ENCODE results near the gene DNAJC5G.

The DNAJC5G gene, protein sequence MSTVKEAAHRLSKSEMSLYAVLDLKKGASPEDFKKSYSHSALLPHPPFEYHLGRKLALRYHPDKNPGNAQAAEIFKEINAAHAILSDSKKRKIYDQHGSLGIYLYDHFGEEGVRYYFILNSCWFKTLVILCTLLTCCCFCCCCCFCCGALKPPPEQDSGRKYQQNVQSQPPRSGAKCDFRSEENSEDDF

DNA sequence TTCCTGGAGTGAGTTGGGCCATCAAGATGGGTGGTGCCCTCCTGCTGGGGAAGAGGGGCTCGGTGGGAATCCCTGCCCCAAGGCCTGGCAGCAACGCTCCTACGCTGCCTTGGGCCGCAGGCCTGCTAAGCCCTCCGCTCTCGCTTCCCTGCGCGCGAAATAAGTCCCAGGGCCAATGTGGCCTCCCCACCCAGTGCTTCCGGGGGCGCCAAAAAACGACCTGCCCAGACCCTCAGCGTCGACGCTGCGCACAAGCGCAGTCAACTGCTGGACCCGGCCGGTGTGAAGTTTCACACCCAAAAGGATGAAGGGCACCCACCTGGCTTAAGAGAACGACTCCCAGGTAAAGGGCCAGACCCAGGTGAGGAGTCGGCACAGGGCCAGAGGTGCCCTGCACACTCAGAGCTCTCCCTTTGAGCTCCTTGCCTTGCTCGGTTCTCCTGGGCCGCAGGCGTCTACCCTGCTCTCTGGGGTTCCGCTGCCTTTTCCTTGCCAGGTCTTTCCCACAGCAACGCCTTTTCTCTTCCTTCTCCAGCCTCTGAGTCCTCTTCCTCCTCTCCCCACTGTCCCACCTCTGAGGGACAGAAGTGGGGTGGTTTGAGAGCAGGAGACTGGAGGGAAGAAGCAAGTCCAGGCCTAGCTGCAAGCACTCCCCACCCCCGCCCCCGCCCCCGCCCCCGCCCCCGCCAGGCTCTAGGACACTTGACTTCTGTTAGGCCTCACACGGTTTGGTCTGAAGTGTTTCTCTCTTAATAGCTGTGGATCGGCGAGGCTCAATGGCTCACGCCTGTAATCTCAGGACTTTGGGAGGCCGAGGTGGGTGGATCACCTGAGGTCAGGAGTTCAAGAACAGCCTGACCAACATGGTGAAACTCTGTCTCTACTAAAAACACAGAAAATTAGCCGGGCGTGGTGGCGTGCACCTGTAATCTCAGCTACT lies at the start of gene DNAJC5G:
Gene DNAJC5G, plus strand, starts transcription at position 223 of the 940 bp plus-strand sequence. CDS start 1,296 bp downstream, outside the sequence.
- no peak for DNase-seq

DNA sequence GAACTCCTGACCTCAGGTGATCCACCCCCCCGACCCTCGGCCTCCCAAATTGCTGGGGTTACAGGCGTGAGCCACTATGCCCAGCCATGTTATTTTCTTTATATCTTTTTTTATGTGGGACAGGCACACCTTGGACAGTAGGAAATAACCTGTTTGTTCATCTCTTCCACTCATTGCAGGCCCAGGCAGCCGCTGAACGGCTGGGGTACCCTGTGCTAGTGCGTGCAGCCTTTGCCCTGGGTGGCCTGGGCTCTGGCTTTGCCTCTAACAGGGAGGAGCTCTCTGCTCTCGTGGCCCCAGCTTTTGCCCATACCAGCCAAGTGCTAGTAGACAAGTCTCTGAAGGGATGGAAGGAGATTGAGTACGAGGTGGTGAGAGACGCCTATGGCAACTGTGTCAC lies 49.7 kb upstream of the DNAJC5G start:
- DNase-seq = no peak

DNA sequence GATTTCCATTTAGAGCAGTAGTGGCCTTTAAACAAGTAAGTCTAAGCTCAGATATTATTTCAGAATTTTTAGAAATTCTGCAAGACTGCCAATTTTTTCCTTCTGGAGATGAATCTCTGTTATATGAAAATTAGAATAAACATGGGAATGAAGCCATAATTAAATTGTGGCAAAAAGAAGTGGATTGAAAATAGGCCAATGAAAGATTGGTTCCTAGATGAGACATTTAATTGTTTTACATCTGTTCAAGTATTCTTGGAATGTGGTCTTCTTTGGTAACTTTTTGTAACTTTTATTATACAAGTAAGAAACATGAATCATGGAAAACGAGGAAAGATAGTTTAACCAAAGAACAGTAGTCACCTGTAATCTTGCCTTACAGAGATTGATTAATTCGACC lies 47.7 kb upstream of the DNAJC5G start:
- DNase-seq = no peak

DNA sequence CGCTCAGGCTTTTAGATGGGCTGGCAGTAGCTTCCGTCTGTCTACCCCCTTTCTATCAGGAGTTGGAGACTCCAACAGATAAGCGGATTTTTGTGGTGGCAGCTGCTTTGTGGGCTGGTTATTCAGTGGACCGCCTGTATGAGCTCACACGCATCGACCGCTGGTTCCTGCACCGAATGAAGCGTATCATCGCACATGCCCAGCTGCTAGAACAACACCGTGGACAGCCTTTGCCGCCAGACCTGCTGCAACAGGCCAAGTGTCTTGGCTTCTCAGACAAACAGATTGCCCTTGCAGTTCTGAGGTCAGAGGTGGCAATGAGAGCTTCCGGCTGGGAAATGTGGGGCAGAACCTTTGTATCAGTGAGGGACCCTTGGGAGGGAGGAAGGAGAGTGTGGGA lies 43.3 kb upstream of the DNAJC5G start:
- no peak for DNase-seq

DNA sequence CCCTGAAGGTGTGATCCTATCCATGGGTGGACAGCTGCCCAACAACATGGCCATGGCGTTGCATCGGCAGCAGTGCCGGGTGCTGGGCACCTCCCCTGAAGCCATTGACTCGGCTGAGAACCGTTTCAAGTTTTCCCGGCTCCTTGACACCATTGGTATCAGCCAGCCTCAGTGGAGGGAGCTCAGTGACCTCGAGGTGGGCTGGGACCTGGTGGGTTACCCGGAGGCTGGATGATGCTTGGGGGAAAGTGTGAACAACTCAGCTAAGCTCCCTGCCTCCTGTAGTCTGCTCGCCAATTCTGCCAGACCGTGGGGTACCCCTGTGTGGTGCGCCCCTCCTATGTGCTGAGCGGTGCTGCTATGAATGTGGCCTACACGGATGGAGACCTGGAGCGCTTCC lies 41.9 kb upstream of the DNAJC5G start:
- DNase-seq = no peak

DNA sequence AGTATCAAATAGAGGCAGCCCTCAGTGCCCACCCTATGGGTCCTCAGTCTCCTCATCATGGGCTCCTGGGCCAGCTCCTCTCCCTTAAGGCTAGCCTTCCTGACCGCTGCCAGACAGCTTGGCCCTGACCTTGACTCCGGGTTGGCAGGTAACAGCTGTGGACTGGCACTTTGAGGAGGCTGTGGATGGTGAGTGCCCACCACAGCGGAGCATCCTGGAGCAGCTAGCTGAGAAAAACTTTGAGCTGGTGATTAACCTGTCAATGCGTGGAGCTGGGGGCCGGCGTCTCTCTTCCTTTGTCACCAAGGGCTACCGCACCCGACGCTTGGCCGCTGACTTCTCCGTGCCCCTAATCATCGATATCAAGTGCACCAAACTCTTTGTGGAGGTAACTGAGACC lies 39.1 kb upstream of the DNAJC5G start:
- no peak for DNase-seq

DNA sequence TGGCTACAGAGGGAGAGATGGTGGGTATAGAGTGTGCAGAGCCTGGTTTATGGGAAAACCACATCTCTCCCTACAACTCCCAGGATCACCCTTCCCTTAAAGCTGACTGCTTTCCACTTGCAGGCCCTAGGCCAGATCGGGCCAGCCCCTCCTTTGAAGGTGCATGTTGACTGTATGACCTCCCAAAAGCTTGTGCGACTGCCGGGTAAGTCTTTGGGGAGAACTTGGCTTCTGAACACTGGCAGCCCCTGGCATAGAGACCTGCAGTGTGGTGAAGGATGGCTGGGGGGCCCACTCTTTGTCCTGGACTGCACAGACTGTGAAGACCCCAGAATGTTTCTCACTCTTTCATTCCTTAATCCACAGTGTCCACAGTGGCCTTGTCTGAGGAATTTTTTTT lies 38.6 kb upstream of the DNAJC5G start:
- no peak for DNase-seq

DNA sequence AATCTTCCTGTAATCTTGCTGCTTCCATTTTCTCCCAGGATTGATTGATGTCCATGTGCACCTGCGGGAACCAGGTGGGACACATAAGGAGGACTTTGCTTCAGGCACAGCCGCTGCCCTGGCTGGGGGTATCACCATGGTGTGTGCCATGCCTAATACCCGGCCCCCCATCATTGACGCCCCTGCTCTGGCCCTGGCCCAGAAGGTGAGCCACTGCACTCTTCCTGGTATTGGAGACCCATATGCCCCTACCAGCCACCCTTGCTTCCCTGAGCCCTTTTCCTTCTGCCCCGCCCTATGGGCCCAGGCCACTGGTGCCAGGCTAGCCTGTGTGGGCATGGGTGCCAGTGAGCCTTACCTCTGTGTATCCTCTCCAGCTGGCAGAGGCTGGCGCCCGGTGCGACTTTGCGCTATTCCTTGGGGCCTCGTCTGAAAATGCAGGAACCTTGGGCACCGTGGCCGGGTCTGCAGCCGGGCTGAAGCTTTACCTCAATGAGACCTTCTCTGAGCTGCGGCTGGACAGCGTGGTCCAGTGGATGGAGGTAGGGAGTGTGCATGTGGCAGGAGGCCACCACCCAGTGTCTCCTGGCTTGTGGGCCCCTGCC lies 37.8 kb upstream of the DNAJC5G start:
- no peak for DNase-seq

DNA sequence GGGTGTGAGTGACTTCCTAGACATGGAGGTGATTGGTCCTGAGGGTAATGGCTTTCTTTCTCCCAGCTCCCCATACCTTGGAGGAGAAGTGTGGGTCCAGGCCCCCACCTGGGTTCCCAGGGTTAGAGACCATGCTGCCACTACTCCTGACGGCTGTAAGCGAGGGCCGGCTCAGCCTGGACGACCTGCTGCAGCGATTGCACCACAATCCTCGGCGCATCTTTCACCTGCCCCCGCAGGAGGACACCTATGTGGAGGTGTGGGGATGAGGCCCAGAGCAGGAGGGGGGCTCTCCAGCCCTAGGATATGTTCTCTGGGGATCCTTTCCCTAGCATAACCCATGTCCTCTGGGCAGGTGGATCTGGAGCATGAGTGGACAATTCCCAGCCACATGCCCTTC lies 36.3 kb upstream of the DNAJC5G start:
- DNase-seq = no peak

DNA sequence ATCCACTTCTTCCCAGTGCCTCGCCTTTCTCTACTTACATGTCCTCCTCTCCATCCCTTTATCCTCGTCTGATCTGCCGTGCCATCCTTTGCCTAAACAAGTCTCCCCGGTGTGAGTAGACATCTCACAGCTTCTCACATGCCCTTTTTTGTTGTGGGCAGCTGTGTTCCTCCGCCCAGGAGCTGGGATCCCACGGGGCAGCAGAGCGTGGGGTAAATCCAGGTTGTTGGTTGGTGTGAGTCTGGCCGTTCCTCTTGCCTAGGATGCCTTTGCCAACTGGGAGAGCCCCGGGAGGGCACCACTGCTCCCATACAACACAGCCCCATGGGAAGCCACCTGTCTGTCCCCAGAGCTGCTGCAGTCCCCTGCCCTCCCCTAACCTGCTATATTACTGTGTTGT lies 34.8 kb upstream of the DNAJC5G start:
- DNase-seq = no peak

DNA sequence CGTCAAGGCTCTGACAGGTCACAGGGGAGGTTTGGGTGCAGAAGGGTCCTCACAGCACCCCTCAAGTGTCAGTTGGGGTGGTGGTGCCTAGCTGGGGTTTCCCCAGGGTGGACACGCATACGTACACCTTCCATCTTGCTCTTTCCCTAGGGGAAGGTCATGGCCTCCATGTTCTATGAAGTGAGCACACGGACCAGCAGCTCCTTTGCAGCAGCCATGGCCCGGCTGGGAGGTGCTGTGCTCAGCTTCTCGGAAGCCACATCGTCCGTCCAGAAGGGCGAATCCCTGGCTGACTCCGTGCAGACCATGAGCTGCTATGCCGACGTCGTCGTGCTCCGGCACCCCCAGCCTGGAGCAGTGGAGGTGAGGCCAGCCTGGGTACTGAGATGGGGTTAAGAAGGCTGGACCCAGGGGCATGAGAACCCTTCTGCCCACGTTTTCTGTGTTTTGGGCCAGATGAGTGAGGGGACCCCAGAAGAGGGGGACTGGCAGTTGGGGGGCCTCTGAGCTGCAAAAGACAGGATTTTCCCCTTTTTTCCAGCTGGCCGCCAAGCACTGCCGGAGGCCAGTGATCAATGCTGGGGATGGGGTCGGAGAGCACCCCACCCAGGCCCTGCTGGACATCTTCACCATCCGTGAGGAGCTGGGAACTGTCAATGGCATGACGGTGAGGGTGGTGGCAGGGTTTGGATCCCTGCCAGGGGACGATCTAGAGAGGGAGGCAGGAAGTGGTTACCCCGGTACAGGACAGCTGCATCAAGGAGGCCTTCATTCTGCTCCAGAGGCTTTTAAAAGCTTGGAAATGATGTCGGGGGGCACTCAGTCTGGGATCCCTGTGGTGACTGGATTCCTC lies 33.2 kb upstream of the DNAJC5G start:
- DNase-seq = peak; percentile 56

DNA sequence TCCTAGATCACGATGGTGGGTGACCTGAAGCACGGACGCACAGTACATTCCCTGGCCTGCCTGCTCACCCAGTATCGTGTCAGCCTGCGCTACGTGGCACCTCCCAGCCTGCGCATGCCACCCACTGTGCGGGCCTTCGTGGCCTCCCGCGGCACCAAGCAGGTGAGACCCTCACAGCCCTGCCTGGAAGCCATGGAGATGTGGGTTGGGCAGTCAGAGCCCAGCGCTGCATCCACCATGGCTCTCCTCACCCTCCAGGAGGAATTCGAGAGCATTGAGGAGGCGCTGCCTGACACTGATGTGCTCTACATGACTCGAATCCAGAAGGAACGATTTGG lies 32.6 kb upstream of the DNAJC5G start:
- DNase-seq = no peak

DNA sequence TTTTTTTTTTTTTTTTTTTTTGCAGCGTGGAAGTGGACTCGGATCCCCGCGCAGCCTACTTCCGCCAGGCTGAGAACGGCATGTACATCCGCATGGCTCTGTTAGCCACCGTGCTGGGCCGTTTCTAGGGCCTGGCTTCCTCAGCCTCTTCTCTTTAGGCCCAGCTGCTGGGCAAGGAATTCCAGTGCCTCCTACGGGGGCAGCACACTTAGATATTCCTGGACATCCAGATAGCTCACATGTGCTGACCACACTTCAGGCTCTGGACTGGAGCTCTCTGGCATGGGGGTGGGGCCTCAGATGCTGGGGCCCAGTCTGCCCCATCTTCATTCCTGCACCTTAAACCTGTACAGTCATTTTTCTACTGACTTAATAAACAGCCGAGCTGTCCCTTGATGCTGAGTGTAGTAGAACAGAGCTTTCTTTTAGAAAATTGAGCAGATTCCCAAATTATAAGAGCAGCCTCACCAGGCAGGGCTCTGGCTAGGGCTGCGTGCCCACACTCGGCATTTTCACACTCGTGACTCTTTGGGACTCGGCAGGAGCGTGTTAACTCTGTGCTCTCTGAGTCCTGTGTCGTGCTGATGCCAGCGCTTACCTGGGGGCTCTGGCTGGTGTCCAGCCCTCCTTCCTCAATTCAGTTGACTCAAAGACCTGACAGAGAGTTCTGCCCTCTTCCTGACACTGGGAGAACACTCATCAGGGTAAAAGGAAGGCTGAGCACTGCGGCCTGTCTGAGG lies 31.7 kb upstream of the DNAJC5G start:
- no peak for DNase-seq

DNA sequence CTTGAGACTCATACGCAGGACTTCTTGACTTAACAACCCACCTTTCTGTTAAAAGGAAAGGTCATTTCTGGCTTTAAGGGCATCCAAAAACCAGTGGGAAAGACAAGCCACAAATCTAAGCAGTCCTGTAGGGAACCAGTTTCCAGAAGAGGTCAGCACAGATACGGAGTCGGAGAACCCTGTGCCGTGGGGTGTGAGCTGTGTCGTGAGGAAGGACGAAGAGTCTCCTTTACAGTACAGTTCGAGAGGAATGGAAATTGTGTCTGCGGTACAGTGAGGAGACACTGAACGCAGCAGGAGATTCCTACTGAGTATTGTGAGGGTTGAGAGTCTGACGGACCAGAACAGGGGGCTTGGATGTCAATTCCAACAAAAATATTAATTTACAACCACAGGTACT lies 30.1 kb upstream of the DNAJC5G start:
- DNase-seq = no peak

DNA sequence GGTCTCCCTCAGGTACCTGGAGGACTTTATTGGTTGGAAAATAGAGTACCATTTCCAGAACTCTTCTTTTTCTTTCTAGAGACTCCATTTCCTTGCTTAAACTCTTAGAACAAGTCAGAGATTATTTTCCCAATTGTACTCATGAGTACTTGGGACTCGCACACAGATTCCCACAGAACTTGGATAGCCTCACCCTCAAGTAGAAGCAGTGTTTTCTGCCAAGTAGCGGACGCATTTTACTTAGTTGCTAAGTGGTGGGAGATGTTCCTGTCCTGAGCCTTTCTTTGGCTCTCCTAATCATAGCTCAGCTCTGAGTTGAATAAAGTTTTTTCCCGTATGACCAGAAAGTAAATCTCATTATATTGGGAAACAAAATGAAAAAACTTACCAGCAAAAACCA lies 29.6 kb upstream of the DNAJC5G start:
- DNase-seq = no peak

DNA sequence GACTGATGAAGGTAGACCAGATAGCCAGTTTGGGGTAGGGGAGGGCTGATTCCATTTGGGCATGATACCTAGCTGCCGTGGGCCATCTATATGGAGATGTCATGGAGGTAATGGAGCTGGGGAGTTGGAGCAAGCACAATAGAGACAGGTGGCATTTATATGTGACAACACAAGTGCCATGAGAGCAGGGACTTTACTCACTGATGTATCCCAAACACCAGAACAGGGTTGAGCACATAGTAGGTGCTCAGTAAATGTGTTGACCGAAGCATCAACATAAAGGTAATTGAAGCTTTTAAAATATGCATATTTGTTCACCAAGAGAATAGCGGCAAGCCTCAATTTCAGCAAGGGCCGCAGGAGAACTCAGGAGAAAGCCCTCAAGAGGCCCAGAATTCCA lies 27.3 kb upstream of the DNAJC5G start:
- DNase-seq = no peak

DNA sequence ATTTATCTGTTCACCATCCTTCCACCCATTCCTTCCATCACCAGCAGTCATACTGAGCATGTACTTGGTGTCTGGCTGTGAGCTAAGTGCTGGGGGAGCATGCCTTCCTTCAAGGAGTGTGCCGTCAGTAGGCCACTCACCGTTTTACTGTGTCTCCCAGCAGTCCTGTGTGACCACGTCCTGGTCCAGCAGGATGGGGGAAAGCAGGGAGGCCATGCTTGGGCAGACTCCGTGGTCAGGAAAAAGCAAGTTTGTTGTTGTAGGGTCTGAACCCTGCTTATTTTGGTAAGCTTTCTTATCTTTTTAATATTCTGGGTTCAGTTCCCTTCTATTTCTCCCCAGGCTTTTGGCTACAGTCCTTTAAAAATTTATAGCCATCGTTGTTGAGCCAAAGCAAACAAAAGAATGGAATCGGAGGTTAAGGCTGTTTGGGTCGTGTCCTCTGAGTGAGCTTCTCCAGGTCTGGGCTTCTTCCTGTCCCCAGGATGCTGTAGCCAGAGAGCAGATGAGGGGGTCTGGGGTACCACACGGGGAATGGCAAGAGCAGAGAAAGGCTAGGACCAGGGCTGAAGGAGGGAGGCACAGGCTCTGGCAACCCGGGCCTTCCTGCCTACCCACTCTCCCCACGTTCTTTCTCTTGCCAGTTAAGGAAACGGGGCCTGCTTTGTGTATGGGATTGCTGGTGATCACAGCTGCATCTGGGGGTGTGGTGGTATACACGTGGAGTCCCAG lies 25.9 kb upstream of the DNAJC5G start:
- DNase-seq = no peak

DNA sequence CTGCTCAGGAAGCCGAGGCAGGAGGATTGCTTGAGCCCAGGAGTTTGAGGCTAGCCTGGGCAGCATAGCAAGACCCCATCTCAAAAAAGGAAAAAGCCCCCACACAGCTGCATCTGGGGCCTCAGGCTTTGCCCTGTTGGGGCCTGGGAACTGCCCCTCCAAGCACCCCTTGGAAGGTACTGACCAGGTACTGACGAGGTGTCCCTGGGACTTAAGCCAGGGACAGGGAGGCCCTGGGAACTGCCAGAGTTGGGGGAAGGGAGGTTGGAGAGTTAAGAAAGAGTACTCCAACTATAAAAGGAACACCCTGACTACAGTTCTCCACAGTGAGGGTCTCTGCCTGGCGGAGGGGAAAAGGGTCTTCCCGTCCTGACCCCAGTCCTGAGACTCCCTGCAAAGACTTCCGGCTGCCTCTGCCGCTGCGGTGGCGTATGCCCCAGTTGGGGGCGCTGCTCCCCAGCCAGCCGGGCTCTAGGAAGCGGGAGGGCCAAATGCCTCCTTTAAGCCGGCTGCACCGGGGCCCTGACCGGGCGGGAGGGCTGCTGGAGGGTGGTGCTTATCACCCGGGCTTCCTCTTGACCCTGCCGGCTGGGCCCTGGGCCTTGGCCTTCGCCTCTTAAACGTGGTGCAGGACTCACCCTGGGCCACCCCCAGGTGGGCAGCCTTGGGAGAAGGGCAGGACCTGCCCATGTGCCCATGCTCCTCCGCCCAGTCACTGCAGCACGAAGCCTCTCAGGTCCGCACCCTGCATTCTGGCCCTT lies 25.2 kb upstream of the DNAJC5G start:
- peak; percentile 84 for DNase-seq

DNA sequence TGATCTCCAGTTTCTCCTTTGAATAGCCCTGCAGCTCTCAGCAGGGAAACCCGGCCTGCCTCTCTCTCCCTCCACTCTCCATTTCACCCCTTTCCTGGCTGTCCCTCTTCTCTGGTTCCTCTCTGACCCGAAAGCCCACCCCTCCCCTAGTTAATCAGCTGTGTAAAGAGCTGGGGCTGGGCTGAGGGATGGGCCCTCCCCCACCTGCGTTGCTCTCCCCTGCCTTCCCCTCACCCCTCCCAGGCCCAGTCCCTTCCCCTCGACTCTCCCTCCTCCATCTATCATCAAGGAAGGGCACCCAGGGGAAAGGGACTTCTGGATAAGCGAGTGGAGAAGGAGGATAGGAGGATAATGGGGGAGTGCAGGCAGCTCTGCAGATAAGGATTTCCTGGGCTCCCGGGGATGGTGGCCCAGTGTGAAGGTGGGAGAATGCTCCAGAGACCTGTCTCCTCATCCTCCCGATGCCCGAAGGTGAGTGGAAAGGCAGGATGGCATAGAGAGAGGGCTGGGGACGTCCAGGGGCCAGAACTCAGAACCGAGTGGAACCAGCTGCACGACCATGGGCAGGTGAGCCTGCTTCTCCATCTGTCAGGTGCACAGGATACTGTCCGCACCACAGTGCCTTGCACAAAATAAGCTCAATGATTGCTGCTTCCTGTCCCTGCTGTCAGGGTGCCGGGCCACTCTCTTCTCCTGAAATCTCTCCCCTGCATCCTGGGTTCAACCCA lies 24.4 kb upstream of the DNAJC5G start:
- no peak for DNase-seq

DNA sequence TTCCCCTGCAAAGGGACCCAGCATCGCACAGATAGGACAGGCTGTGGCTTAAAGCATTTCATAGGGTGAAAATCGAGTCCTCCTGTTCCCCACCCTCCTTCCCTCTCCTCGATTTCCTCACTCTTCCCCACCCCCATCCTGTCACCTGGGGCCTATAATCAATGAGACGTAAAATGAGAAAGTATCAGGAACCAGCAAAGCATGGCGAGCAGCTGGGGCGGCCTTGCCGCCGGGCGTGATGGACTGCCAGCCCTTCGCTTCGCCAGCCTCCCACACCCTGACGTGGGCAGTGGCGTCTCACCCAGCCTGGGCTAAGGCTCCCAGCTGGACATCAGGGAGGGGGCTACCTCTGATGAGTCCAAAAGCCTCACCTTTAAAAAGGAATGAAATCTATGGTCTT lies 23.5 kb upstream of the DNAJC5G start:
- no peak for DNase-seq
